Stimulated activated CD4-positive, alpha-beta T cell treated with anti-CD3 and anti-CD28 coated beads, TNF-alpha, amount 100 ng/mL, for 24 hours (primary cell): ENCODE data around the gene HOXA9.

ENCODE experiments used
- DNase-seq, 3 experiments: peaks; one replicate each; pipeline ENCODE4 v3.0.0-alpha.2; 2020; ENCODE audit warnings: low read depth in 3 of 3

HOXA9 gene

DNA sequence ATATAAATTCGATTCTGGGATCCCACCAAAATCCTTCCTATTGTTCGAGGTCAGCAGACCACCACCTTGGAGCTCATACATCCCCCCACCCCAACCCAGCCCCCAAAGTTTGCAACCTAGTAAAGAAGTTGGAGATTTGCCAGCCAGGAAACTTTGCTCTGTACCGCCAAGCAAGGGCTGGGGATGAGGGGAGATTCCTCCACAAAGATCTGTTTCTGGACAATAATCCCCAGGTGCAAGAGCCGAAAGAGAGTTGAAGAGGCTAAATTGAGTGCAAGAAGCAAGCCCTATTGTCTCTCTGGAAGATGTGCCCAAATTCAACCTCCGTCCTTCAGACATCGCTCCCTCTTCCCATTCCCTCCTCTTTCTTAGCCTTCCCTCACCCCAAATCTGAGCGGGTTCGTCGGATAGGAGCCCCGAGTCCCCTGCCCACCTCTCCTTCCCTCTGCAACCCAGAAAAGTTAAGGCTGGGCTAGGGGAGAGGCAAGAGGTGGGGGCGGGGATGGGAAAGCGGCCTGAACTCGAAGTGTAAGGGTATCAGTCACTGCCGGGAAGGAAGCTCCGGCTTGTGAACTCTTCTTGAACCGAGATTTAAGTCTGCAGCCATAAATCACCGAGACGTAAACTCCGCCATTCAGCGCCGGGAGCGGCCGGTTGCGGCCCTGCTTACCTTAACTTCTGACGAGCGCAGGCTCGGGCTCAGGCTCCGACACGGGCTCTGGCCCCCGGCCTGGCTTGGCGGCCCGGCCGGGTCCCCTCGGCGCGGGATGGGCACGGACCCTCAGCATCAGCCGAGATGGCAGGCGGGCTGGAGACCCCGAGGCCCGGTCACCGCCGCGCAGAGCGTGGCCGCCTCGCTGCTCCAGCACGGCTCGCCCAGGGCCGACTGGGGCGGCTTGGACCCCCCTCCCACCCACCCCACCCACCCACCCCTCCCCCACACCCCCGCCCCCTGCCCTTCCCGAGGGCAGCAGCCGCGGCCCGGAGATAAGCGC, 52.1 kb downstream of the HOXA9 start:
- DNase-seq, result no peak
